HG03432 (cell line): ENCODE measurements around the gene KAZN.

ENCODE experiments used
- ATAC-seq: cut with Tn5 transposase; IDR thresholded peaks from one replicate; pipeline ENCODE4 v1.9.1; 2021; ENCODE audit warnings: mild to moderate bottlenecking, moderate library complexity; ENCODE audit not compliant: unreplicated experiment

The KAZN gene

GRCh38 chr1:14738647-14739046 is 140.2 kb downstream of the KAZN start:
- ATAC-seq, result no peak

- peak; percentile 46 for ATAC-seq
These were observed 140.8 kb downstream of the KAZN start for GRCh38 chr1:14739082-14739832.

GRCh38 chr1:14740016-14740415 is 141.5 kb downstream of the KAZN start:
- no peak for ATAC-seq

GRCh38 chr1:14741082-14741481 is 142.6 kb downstream of the KAZN start:
- ATAC-seq, result no peak

GRCh38 chr1:14741532-14741931 is 143.0 kb downstream of the KAZN start:
- no peak for ATAC-seq

- no peak for ATAC-seq
These were observed 143.9 kb downstream of the KAZN start for GRCh38 chr1:14742181-14742980.

GRCh38 chr1:14743368-14743767 is 144.9 kb downstream of the KAZN start:
- no peak for ATAC-seq

GRCh38 chr1:14745001-14745720 is 146.7 kb downstream of the KAZN start:
- no peak for ATAC-seq

- ATAC-seq, result no peak
These were observed 147.3 kb downstream of the KAZN start for GRCh38 chr1:14745789-14746188.

GRCh38 chr1:14746393-14746792 is 147.9 kb downstream of the KAZN start:
- no peak for ATAC-seq

GRCh38 chr1:14748151-14748550 is 149.7 kb downstream of the KAZN start:
- no peak for ATAC-seq

- ATAC-seq, result no peak
These were observed 150.5 kb downstream of the KAZN start for GRCh38 chr1:14748977-14749376.

- ATAC-seq, result no peak
These were observed 152.0 kb downstream of the KAZN start for GRCh38 chr1:14750490-14750889.

- peak; percentile 72 for ATAC-seq
These were observed 157.2 kb downstream of the KAZN start for GRCh38 chr1:14755518-14756252.

- ATAC-seq, result no peak
These were observed 158.3 kb downstream of the KAZN start for GRCh38 chr1:14756589-14757285.

GRCh38 chr1:14757286-14757625 is 158.8 kb downstream of the KAZN start:
- no peak for ATAC-seq

- ATAC-seq, result no peak
These were observed 160.7 kb downstream of the KAZN start for GRCh38 chr1:14759042-14759818.

GRCh38 chr1:14759843-14760242 is 161.4 kb downstream of the KAZN start:
- ATAC-seq, result no peak

- no peak for ATAC-seq
These were observed 162.3 kb downstream of the KAZN start for GRCh38 chr1:14760780-14761179.
